Heart left ventricle (tissue), 16 donors: ENCODE data around the gene PYURF. TPM values are rescaled to one million over a fixed set of nuclear protein-coding genes. Genes with fewer than 3 reads are reported as not detected.
"Not testable (repeated sequence)": the region's sequence is repeated elsewhere in the genome, so short reads cannot be mapped to it uniquely, and the experiment has no call there.

Experiments used
- ATAC-seq, 4 donors: fragments of 200-7000 bp; cut with Tn5 transposase; one replicate each; pipeline ENCODE4 v1.9.1; 2020 to 2022; ENCODE audit warnings: moderate library complexity in 4 of 4, mild to moderate bottlenecking in 3 of 4, moderate number of reproducible peaks in 1 of 4
- DNase-seq, 5 donors: peaks; one replicate each; pipeline ENCODE4 v3.0.0-alpha.2; 2020
- H3K27ac ChIP-seq, 12 donors: fragments of 200-600 bp; sonication (generic) in 4 of 12; one replicate each; pipeline versions ENCODE4 v1.5.0 to v1.8.0; 2016 to 2022; ENCODE audit warnings: mild to moderate bottlenecking in 2 of 12
- H3K27me3 ChIP-seq, 9 donors: fragments of 200-600 bp; sonication (generic) in 2 of 9; one replicate each; pipeline versions ENCODE4 v1.5.1 to v1.8.0; 2016 to 2022; ENCODE audit warnings: mild to moderate bottlenecking in 3 of 9
- H3K36me3 ChIP-seq, 9 donors: fragments of 200-600 bp; sonication (generic) in 2 of 9; one replicate each; pipeline versions ENCODE4 v1.5.0 to v1.8.0; 2018 to 2022; ENCODE audit warnings: mild to moderate bottlenecking in 2 of 9
- H3K4me1 ChIP-seq, 12 donors: fragments of 200-600 bp; sonication (generic) in 4 of 12; one replicate each; pipeline versions ENCODE4 v1.5.0 to v1.8.0; 2016 to 2022; ENCODE audit warnings: mild to moderate bottlenecking in 3 of 12
- H3K4me3 ChIP-seq, 12 donors: fragments of 200-600 bp; sonication (generic) in 4 of 12; one replicate each; pipeline versions ENCODE4 v1.5.0 to v1.8.0; 2017 to 2022; ENCODE audit warnings: mild to moderate bottlenecking in 9 of 12, moderate library complexity in 4 of 12
- H3K9me3 ChIP-seq, 12 donors: fragments of 200-600 bp; sonication (generic) in 4 of 12; one replicate each; pipeline versions ENCODE4 v1.5.0 to v1.8.0; 2016 to 2022; ENCODE audit warnings: mild to moderate bottlenecking in 1 of 12
- CTCF ChIP-seq, 12 donors: fragments of 200-600 bp; sonication (generic) in 4 of 12; IDR thresholded peaks; one replicate each; pipeline versions ENCODE4 v1.5.0 to v1.8.0; 2018 to 2022; ENCODE audit warnings: antibody characterized with exemption in 12 of 12, mild to moderate bottlenecking in 5 of 12
- POLR2A ChIP-seq, 2 donors: fragments of 450-650 bp; IDR thresholded peaks; one replicate each; pipeline ENCODE4 v1.6.1; 2017; ENCODE audit warnings: antibody characterized with exemption in 2 of 2, mild to moderate bottlenecking in 2 of 2, moderate library complexity in 2 of 2
- WGBS, 4 donors: extraction: QIAGEN DNeasy Blood & Tissue Kit in 2 of 4; methylation state at CpG; one replicate each; pipeline versions ENCODE4 v1.1.5 to v1.1.7; 2013 to 2018; 5-methylcytosine and 5-hydroxymethylcytosine counted together
- intact Hi-C, 10 donors: fragments of 100-400 bp; cut with DNase I; formaldehyde crosslinking; loops; one replicate each; pipeline versions ENCODE4 v1.11.1 to v1.14.2; 2022
- polyA plus RNA-seq, 2 donors: library from polyadenylated mRNA; stranded (reverse); fragments of 200-250 nt; gene quantifications; one replicate each; pipeline ENCODE4 v1.2.3, GENCODE V29; 2013
- total RNA-seq, 9 donors: library from RNA; depleted of rRNA in 2 of 9; stranded (reverse); fragments of >200 nt in 2 of 9; fragmentation: NEBNext Ultra II Directional in 3 of 9; extraction: Animal tissue kit (Norgen Biotek cat#: 25700) in 3 of 9; gene quantifications; one replicate each; pipeline versions ENCODE4 v1.1.0 to v1.2.4, GENCODE V29; 2016 to 2023
- donor health status: ischemic (EF 13 %, LVEDD 7.1; RV severe dilation, severe dysfunction).
- donor health status: healthy with polysubstance abuse.
- donor health status: DM: no; HTN: yes; CAD: no.
- donor health status: DM: no; HTN: no; CAD: no.
- donor health status: ischemic (EF 25% LVEDD 6.9; RV normal size, moderate dysfunction).
- donor health status: ischemic (EF 25% LVEDD 5.7; RV mildly dilated, moderate dysfunction).
- donor health status: healthy.
- donor health status: DM: yes; HTN: yes; CAD: no.
- donor health status: ischemic (EF 35%, LVEDD 5.7; RV mildly dilated, moderate dysfunction).
- donor health status: nonischemic (EF 11% LVEDD 7.7; RV severe dilation, severe dysfunction).
- donor health status: DM: yes; HTN: yes; CAD: no.
- donor health status: PGD.
- donor health status: ischemic (EF 29% LVEDD 5.4; RV normal size, mild dysfunction).
- donor health status: nonischemic (EF 23%, LVEDD 6.1; RV moderate dilation, normal function).

Gene PYURF
- total and polyA plus RNA-seq, 11 donors: 46.3 to 102 (median 55.7) TPM

GRCh38 chr4:88539322-88540068 lies 15.9 kb upstream of the PYURF start:
- ATAC-seq: peak in 2 of 4 donors; percentile 54 to 59
- H3K9me3 ChIP-seq, H3K27me3 ChIP-seq, H3K4me3 ChIP-seq, H3K36me3 ChIP-seq, H3K4me1 ChIP-seq, H3K27ac ChIP-seq: not testable (repeated sequence)
- peak; percentile 60 to 83 (median 74) for TF ChIP-seq CTCF (IDR thresholded peaks at IDR 0.05)
- DNase-seq: peak; percentile 67 to 85 (median 77)
- WGBS, 4 donors: 25 to 31% (median 26%) methylated on average over 9 of the region's 9 CpGs
- intact Hi-C loops: loop anchor here (1.0 to 10.0 kb wide), 8 partner anchors 117 to 488 kb away; no protein-coding TSS in a partner anchor

GRCh38 chr4:88537709-88538108 lies 14.1 kb upstream of the PYURF start:
- Histone ChIP-seq H3K4me1 (peaks cover 0 to 13% (median 3%) of the 10 kb centered on the region in 12 donors), H3K27me3 (no peaks in the 10 kb centered on the region), H3K36me3 (no peaks in the 10 kb centered on the region), H3K9me3 (no peaks in the 10 kb centered on the region), H3K4me3 (no peak overlapping the region), H3K27ac (no peak overlapping the region)
- DNase-seq: no peak
- intact Hi-C loops: loop anchor here in 8 of 10 donors (2.0 to 10.0 kb wide), 7 partner anchors 119 to 490 kb away; no protein-coding TSS in a partner anchor
- 59 to 76% (median 64%) methylated on average over 1 of the region's 1 CpG for WGBS, 4 donors
- TF ChIP-seq POLR2A (IDR thresholded peaks at IDR 0.05) (no peak), CTCF (IDR thresholded peaks at IDR 0.05) (no peak)
- no peak for ATAC-seq

- WGBS, 4 donors: 89 to 93% (median 91%) methylated on average over 2 of the region's 2 CpGs
- Histone ChIP-seq H3K27ac (no peak overlapping the region), H3K4me1 (peaks cover 0 to 13% (median 3%) of the 10 kb centered on the region in 12 donors), H3K9me3 (no peaks in the 10 kb centered on the region), H3K27me3 (no peaks in the 10 kb centered on the region), H3K4me3 (no peak overlapping the region), H3K36me3 (no peaks in the 10 kb centered on the region)
- DNase-seq (no peak), ATAC-seq (no peak)
- TF ChIP-seq CTCF (IDR thresholded peaks at IDR 0.05) (no peak), POLR2A (IDR thresholded peaks at IDR 0.05) (no peak)
- intact Hi-C loops: loop anchor here in 5 of 10 donors (5.0 to 10.0 kb wide), 3 partner anchors 122 to 492 kb away; no protein-coding TSS in a partner anchor
Observed at GRCh38 chr4:88535090-88535755, 11.6 kb upstream of the PYURF start.
